Endothelial cell (in vitro differentiated cells): ENCODE results near the gene RIMS3. TPM values are rescaled to one million over a fixed set of nuclear protein-coding genes. Genes with fewer than 3 reads are reported as not detected.

Source experiments
- DNase-seq: peaks from one replicate; pipeline ENCODE4 v3.0.0; 2021; ENCODE audit warnings: low spot score
- H3K27ac Mint-ChIP-seq: one replicate; pipeline ENCODE4 v1.8.0; 2021; ENCODE audit warnings: mixed read lengths, inconsistent platforms; ENCODE audit not compliant: unreplicated experiment
- H3K27me3 Mint-ChIP-seq: one replicate; pipeline ENCODE4 v1.8.0; 2021; ENCODE audit warnings: mild to moderate bottlenecking, moderate library complexity, mixed read lengths, inconsistent platforms; ENCODE audit not compliant: unreplicated experiment
- H3K36me3 Mint-ChIP-seq: one replicate; pipeline ENCODE4 v1.8.0; 2021; ENCODE audit warnings: mild to moderate bottlenecking, low read depth, mixed read lengths, inconsistent platforms; ENCODE audit not compliant: unreplicated experiment
- H3K4me1 Mint-ChIP-seq: one replicate; pipeline ENCODE4 v1.8.0; 2021; ENCODE audit warnings: mild to moderate bottlenecking, mixed read lengths, inconsistent platforms; ENCODE audit not compliant: unreplicated experiment
- H3K4me3 Mint-ChIP-seq: one replicate; pipeline ENCODE4 v1.8.0; 2021; ENCODE audit warnings: mild to moderate bottlenecking, mixed read lengths, inconsistent platforms; ENCODE audit not compliant: unreplicated experiment
- H3K9me3 Mint-ChIP-seq: one replicate; pipeline ENCODE4 v1.8.0; 2021; ENCODE audit warnings: mixed read lengths, inconsistent platforms; ENCODE audit not compliant: unreplicated experiment
- CTCF ChIP-seq: fragments of 200-600 bp; sonication (generic); IDR thresholded peaks from one replicate; pipeline ENCODE4 v1.5.0; 2021; ENCODE audit warnings: antibody characterized with exemption; ENCODE audit not compliant: unreplicated experiment
- total RNA-seq: library from RNA; stranded (reverse); fragmentation: NEBNext Ultra II Directional; extraction: Animal tissue kit (Norgen Biotek cat#: 25700); gene quantifications from one replicate; pipeline ENCODE4 v1.2.1, GENCODE V29; 2021; ENCODE audit not compliant: unreplicated experiment

RIMS3 gene
- total RNA-seq, 1 donor from 2014 or later, result 5.4 TPM

GRCh38 chr1:40668769-40669525 is 3.5 kb upstream of the RIMS3 start:
- Mint-ChIP-seq H3K4me1 (peaks cover 10% of the 10 kb centered on the region), H3K27ac (no peak overlapping the region), H3K27me3 (peaks cover 6% of the 10 kb centered on the region), H3K36me3 (no peaks in the 10 kb centered on the region), H3K9me3 (no peaks in the 10 kb centered on the region), H3K4me3 (no peak overlapping the region)
- TF ChIP-seq CTCF, result peak; percentile 91
- DNase-seq, result peak; percentile 87

GRCh38 chr1:40664791-40665190 is 691 bp downstream of the RIMS3 start:
- Mint-ChIP-seq H3K36me3 (no peaks in the 10 kb centered on the region), H3K27ac (no peak overlapping the region), H3K4me1 (peaks cover 4% of the 10 kb centered on the region), H3K4me3 (peak overlapping the region; percentile 85), H3K27me3 (peaks cover 9% of the 10 kb centered on the region), H3K9me3 (no peaks in the 10 kb centered on the region)
- TF ChIP-seq CTCF, result no peak
- no peak for DNase-seq

- Mint-ChIP-seq H3K36me3 (no peaks in the 10 kb centered on the region), H3K4me3 (no peak overlapping the region), H3K9me3 (no peaks in the 10 kb centered on the region), H3K27me3 (peaks cover 8% of the 10 kb centered on the region), H3K4me1 (peaks cover 4% of the 10 kb centered on the region), H3K27ac (no peak overlapping the region)
- DNase-seq, result no peak
- TF ChIP-seq CTCF, result no peak
These were observed 1.3 kb downstream of the RIMS3 start for GRCh38 chr1:40664167-40664537.

GRCh38 chr1:40663324-40664166 is 1.9 kb downstream of the RIMS3 start:
- Mint-ChIP-seq H3K4me3 (no peak overlapping the region), H3K36me3 (no peaks in the 10 kb centered on the region), H3K27ac (no peak overlapping the region), H3K27me3 (peaks cover 8% of the 10 kb centered on the region), H3K4me1 (peaks cover 4% of the 10 kb centered on the region), H3K9me3 (no peaks in the 10 kb centered on the region)
- TF ChIP-seq CTCF, result no peak
- no peak for DNase-seq

- no peak overlapping the region for H3K27ac Mint-ChIP-seq
- H3K4me1 Mint-ChIP-seq, result peaks cover 4% of the 10 kb centered on the region
- DNase-seq, result no peak
- H3K4me3 Mint-ChIP-seq, result no peak overlapping the region
- no peaks in the 10 kb centered on the region for H3K36me3 Mint-ChIP-seq
- H3K9me3 Mint-ChIP-seq, result no peaks in the 10 kb centered on the region
- peaks cover 8% of the 10 kb centered on the region for H3K27me3 Mint-ChIP-seq
- TF ChIP-seq CTCF, result no peak
These were observed 2.6 kb downstream of the RIMS3 start for GRCh38 chr1:40662864-40663263.
